ENCODE results near the gene ITPKC. TPM values are rescaled to one million over a fixed set of nuclear protein-coding genes. Genes with fewer than 3 reads are reported as not detected.
"Not testable (repeated sequence)": the region's sequence is repeated elsewhere in the genome, so short reads cannot be mapped to it uniquely, and the experiment has no call there.

The ITPKC gene
- polyA plus RNA-seq, 1 donor from 2014 or later: 16.8 TPM

DNA sequence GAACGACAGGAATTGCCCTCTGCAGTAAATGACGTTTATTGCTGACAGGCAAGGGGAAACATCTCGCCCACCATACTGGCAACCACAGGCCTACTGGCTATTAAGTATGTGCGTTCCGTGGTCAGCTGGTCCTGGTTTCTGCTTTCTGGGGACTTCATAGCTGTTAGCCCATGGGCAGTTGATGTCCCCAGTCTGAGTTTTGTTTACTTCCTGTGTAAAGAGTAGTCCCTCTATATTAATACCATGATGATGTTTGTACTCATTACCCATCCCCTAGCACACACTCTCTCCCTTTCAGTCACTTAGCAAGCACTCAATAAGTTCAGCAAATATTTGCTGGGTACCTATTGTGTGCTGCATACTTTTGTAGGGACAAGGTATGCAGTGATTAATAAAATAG is 52.0 kb downstream of the ITPKC start:
- H3K4me3 ChIP-seq (ENCODE audit: low read length): no peak overlapping the region
- H3K79me2 ChIP-seq (replicated peaks; ENCODE audit: insufficient read depth, low read length): no peaks in the 10 kb centered on the region
- no peaks in the 10 kb centered on the region for H4K20me1 ChIP-seq (ENCODE audit: insufficient read depth)
- H3F3A ChIP-seq (ENCODE audit: insufficient read depth, low read length, poor library complexity, severe bottlenecking): no peaks in the 10 kb centered on the region
- no peaks in the 10 kb centered on the region for H3K9me2 ChIP-seq (ENCODE audit: insufficient read depth, low read length)
- no peaks in the 10 kb centered on the region for H3K36me3 ChIP-seq (ENCODE audit: insufficient read depth, low read length)
- no peak overlapping the region for H3K4me2 ChIP-seq (ENCODE audit: low read length)
- no peak overlapping the region for H2AFZ ChIP-seq (ENCODE audit: low read depth, low read length)
- TF ChIP-seq, protein P1, sequence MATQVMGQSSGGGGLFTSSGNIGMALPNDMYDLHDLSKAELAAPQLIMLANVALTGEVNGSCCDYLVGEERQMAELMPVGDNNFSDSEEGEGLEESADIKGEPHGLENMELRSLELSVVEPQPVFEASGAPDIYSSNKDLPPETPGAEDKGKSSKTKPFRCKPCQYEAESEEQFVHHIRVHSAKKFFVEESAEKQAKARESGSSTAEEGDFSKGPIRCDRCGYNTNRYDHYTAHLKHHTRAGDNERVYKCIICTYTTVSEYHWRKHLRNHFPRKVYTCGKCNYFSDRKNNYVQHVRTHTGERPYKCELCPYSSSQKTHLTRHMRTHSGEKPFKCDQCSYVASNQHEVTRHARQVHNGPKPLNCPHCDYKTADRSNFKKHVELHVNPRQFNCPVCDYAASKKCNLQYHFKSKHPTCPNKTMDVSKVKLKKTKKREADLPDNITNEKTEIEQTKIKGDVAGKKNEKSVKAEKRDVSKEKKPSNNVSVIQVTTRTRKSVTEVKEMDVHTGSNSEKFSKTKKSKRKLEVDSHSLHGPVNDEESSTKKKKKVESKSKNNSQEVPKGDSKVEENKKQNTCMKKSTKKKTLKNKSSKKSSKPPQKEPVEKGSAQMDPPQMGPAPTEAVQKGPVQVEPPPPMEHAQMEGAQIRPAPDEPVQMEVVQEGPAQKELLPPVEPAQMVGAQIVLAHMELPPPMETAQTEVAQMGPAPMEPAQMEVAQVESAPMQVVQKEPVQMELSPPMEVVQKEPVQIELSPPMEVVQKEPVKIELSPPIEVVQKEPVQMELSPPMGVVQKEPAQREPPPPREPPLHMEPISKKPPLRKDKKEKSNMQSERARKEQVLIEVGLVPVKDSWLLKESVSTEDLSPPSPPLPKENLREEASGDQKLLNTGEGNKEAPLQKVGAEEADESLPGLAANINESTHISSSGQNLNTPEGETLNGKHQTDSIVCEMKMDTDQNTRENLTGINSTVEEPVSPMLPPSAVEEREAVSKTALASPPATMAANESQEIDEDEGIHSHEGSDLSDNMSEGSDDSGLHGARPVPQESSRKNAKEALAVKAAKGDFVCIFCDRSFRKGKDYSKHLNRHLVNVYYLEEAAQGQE (IDR thresholded peaks at IDR 0.05; ENCODE audit: borderline replicate concordance): no peak
- TF ChIP-seq RAD21 (conservative IDR thresholded peaks at IDR 0.05) (no peak), TAF1 (IDR thresholded peaks at IDR 0.05; ENCODE audit: low read depth) (no peak), POLR2AphosphoS5 (IDR thresholded peaks at IDR 0.05) (no peak), EZH2 (IDR thresholded peaks at IDR 0.05; ENCODE audit: borderline replicate concordance, insufficient read depth, low read length, poor library complexity, severe bottlenecking) (no peak), MXI1 (conservative IDR thresholded peaks at IDR 0.05; ENCODE audit: poor library complexity, severe bottlenecking) (no peak), SMC3 (conservative IDR thresholded peaks at IDR 0.05; ENCODE audit: poor library complexity) (no peak), EP300 (conservative IDR thresholded peaks at IDR 0.05; ENCODE audit: poor library complexity, severe bottlenecking) (no peak)
- TF ChIP-seq, protein P2, sequence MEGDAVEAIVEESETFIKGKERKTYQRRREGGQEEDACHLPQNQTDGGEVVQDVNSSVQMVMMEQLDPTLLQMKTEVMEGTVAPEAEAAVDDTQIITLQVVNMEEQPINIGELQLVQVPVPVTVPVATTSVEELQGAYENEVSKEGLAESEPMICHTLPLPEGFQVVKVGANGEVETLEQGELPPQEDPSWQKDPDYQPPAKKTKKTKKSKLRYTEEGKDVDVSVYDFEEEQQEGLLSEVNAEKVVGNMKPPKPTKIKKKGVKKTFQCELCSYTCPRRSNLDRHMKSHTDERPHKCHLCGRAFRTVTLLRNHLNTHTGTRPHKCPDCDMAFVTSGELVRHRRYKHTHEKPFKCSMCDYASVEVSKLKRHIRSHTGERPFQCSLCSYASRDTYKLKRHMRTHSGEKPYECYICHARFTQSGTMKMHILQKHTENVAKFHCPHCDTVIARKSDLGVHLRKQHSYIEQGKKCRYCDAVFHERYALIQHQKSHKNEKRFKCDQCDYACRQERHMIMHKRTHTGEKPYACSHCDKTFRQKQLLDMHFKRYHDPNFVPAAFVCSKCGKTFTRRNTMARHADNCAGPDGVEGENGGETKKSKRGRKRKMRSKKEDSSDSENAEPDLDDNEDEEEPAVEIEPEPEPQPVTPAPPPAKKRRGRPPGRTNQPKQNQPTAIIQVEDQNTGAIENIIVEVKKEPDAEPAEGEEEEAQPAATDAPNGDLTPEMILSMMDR (IDR thresholded peaks at IDR 0.05; ENCODE audit: poor library complexity, severe bottlenecking): no peak
- no peaks in the 10 kb centered on the region for H3K27me3 ChIP-seq (ENCODE audit: insufficient read depth, low read depth, low read length)
- H3K9me3 ChIP-seq (ENCODE audit: low read length): no peaks in the 10 kb centered on the region
- no peak overlapping the region for H3K27ac ChIP-seq (ENCODE audit: low read length)
- H3K9ac ChIP-seq (ENCODE audit: low read length): no peak overlapping the region

DNA sequence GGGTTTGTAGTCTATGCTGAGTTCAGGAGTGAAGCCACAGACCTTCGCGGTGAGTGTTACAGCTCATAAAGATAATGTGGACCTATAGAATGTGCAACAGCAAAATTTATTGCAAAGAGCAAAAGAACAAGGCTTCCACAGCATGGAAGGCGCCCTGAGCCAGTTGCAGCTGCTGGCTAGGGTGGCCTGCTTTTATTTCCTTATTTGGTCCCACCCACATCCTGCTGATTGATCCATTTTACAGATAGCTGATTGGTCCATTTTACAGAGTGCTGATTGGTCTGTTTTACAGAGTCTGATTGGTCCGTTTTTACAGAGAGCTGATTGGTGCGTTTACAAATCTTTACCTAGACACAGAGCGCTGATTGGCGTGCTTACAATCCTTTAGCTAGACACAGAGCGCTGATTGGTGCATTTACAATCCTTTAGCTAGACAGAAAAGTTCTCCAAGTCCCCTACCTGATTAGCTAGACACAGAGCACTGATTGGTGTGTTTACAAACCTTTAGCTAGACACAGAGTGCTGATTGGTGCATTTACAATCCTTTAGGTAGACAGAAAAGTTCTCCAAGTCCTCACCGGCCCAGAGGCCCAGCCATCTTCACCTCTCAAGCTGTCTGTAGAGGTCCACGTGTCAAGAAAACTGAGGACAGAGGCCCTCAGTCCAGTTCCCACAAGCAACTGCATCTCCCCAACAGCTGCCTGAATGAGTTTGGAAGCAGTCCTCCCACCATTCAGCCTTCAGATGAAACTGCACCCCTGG is 54.4 kb downstream of the ITPKC start:
- H3K9me3 ChIP-seq (ENCODE audit: low read length); H3K4me2 ChIP-seq (ENCODE audit: low read length); H3K4me3 ChIP-seq (ENCODE audit: low read length); H3K9ac ChIP-seq (ENCODE audit: low read length); H3K27me3 ChIP-seq (ENCODE audit: insufficient read depth, low read depth, low read length); H3K9me2 ChIP-seq (ENCODE audit: insufficient read depth, low read length); H3K27ac ChIP-seq (ENCODE audit: low read length); H3K36me3 ChIP-seq (ENCODE audit: insufficient read depth, low read length); H3F3A ChIP-seq (ENCODE audit: insufficient read depth, low read length, poor library complexity, severe bottlenecking); H3K79me2 ChIP-seq (replicated peaks; ENCODE audit: insufficient read depth, low read length); H2AFZ ChIP-seq (ENCODE audit: low read depth, low read length); H4K20me1 ChIP-seq (ENCODE audit: insufficient read depth): not testable (repeated sequence)

All from neural cell (in vitro differentiated cells).